ENCODE measurements around the gene SPCS2.
"Not testable (repeated sequence)": the region's sequence is repeated elsewhere in the genome, so short reads cannot be mapped to it uniquely, and the experiment has no call there.

SPCS2 gene

GRCh38 chr11:74992852-74993251, 43.8 kb downstream of the SPCS2 start:
- in situ Hi-C loops (cut with MboI; ENCODE audit: low sequenced_read_pairs) = no loop called here

DNA sequence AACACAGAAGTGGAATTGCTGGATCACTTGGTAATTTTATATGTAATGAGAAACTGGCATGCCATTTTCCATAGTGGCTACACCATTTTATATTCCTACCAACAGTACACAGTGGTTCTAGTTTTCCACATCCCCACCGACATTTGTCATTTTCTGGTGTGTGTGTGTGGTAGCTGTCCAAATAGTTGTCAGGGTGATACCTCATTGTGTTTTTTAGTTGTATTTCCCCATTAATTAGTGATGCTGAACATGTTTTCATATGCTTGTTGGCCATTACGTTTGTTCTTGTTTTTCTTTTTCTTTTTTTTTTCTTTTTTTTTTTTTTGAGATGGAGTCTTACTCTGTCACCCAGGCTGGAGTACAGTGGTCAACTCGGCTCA, 51.9 kb downstream of the SPCS2 start:
- in situ Hi-C loops (cut with MboI; ENCODE audit: low sequenced_read_pairs) = no loop called here

- in situ Hi-C loops (cut with MboI; ENCODE audit: low sequenced_read_pairs) = no loop called here
These were observed 52.6 kb downstream of the SPCS2 start for GRCh38 chr11:75001686-75002085.

DNA sequence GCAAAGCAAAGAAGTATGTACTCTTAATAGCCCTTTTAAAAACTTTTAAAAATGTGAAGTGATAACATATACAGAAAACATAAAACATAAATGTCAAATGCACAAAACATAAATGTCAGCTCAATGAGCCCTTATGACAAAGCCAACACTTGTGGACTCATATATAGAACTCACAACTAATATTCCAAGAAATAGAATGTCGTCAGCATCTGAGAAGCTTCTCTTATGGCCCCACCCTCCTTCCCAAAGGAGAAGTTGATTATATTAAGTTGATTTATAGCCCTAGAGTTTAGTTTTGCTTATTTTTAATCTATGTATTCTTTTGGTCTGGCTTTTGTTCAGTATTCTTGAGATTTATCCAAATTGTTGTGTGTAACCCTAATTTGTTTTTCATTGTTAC, 53.5 kb downstream of the SPCS2 start:
- in situ Hi-C loops (cut with MboI; ENCODE audit: low sequenced_read_pairs) = no loop called here

- in situ Hi-C loops (cut with MboI; ENCODE audit: low sequenced_read_pairs) = no loop called here
These were observed 55.1 kb downstream of the SPCS2 start for GRCh38 chr11:75004215-75004614.

DNA sequence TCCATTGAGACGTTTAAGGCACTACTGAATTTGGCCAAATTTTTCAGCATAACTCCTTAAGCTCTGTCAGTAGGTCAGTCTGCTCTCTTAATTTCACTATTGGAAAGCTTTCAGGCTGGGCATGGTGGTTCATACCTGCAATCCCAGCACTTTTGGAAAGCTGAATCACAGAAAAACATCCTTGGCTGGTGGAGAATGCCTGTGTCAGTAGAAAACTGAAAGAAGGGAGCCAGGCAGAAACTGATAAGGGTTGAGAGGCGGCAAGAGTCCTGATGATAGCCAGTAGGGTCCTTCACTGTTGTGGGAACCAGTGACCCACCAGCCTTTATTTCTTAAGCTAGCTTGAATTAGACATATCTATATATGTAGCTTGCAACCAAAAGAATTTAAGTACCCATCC, 62.3 kb downstream of the SPCS2 start:
- in situ Hi-C loops (cut with MboI; ENCODE audit: low sequenced_read_pairs) = no loop called here

DNA sequence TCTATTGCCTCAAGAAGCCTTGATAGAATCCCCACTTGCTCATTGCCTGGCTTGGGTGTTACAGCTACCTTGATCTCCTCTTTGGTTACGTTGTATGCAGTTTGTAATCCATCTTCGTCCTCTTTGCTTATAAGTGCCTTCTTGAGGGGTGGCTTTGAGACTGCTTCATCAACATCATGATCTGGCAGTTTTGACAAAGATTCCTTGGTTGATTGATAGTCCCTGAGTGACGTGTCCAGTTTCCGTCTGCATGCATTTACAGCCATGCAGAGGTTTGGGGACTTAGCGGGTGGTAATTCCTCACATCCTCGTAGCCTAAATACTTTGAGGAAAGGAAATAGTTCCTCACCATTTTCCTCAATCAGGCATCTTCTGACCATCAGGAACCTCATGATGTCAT, 62.8 kb downstream of the SPCS2 start:
- in situ Hi-C loops (cut with MboI; ENCODE audit: low sequenced_read_pairs) = no loop called here

DNA sequence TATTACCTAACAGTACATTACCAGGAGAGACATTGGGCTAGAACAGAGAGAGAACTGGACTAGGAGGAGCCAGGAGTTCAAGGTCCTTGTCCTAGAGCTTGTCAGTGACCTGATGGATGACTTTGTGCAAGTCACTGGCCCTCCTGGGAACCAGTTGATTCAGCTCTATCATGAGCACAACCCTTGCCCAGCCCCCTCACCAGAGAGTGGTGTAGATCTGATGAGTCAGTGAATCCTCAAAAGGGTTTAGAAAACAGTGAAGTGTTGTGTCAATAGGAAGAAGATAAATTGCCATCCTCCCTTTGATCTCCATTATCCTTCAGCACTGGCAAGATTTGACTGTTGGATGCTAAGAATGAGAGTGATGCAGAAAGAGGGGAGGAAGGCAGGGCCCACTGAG, 64.0 kb downstream of the SPCS2 start:
- in situ Hi-C loops (cut with MboI; ENCODE audit: low sequenced_read_pairs) = no loop called here

- in situ Hi-C loops (cut with MboI; ENCODE audit: low sequenced_read_pairs) = no loop called here
These were observed 65.1 kb downstream of the SPCS2 start for GRCh38 chr11:75014129-75014528.

GRCh38 chr11:75019200-75019599, 70.1 kb downstream of the SPCS2 start:
- in situ Hi-C loops (cut with MboI; ENCODE audit: low sequenced_read_pairs) = not testable (repeated sequence)

DNA sequence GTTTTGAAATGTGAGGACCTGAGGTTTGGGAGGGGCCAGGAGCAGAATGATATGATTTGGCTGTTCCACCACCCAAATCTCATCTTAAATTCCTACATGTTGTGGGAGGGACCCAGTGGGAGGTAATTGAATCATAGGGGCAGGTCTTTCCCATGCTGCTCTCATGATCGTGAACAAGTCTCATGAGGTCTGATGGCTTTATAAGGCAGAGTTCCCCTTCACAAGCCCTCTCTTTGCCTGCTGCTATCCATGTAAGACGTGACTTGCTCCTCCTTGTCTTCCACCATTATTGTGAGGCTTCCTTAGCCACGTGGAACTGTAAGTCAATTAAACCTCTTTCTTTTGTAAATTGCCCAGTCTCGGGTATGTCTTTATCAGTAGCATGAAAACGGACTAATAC, 71.3 kb downstream of the SPCS2 start:
- in situ Hi-C loops (cut with MboI; ENCODE audit: low sequenced_read_pairs) = not testable (repeated sequence)

- in situ Hi-C loops (cut with MboI; ENCODE audit: low sequenced_read_pairs) = no loop called here
These were observed 73.2 kb downstream of the SPCS2 start for GRCh38 chr11:75022296-75022695.

- in situ Hi-C loops (cut with MboI; ENCODE audit: low sequenced_read_pairs) = no loop called here
These were observed 73.8 kb downstream of the SPCS2 start for GRCh38 chr11:75022759-75023396.

GRCh38 chr11:75023446-75024067, 74.5 kb downstream of the SPCS2 start:
- in situ Hi-C loops (cut with MboI; ENCODE audit: low sequenced_read_pairs) = no loop called here

DNA sequence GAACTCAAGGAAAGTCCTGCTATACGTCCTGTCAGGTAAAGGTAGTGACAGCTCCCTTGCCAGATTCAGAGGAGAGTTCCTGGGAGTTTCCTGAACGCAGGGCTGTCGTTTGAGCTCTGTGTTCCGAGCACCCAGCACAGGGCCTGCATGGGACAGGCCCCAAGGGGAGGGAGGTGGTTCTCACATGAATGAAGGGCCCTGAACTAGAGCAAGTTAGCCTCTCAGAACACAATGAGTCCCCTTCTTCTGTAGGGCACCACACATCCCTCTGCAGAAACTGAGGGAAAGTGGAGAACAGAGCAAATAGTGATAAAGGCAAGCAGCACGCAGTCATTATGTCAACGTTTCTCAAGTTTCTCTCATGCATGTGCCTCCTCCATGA, 75.0 kb downstream of the SPCS2 start:
- in situ Hi-C loops (cut with MboI; ENCODE audit: low sequenced_read_pairs) = no loop called here

DNA sequence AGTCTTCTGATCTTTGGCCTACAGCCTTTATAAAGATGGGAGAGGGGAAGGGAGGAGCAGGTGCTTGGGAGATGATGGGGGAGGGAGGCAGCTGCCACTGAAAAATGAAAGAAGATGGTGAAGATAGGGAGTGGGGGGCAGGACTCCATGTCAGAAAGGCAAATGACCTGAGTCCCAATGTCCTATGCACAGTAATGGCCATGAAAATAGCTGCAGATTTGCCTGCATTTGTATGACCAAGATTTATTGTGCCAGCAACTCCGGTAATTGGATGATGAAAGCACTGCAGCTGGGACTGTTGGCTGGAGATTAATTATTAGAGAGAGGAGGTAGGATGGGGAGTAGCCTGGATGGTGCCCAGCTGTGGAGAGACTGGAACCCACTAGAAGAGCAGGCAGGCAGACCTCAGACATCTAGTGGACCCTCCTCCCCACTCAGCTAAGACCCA, 75.7 kb downstream of the SPCS2 start:
- in situ Hi-C loops (cut with MboI; ENCODE audit: low sequenced_read_pairs) = no loop called here

- in situ Hi-C loops (cut with MboI; ENCODE audit: low sequenced_read_pairs) = no loop called here
These were observed 76.5 kb downstream of the SPCS2 start for GRCh38 chr11:75025561-75025960.

DNA sequence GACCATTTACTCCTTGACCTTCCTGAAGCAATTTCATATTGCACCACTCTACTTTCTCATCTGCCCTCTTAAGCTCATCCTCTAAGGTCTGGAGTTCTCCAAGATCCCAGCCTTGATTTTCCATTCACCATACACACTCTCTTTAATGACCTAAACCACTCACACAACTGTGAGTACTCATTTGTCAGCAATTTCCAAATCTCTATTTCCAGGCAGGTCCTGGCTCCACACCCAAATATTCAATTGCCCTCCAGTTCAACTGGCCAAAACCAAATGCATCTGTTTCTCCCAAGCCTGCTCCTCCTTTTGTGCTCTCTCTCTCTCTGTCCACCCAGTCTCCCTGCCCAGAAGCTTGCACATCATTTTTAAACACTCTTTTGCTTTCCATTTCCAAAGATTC, 79.3 kb downstream of the SPCS2 start:
- in situ Hi-C loops (cut with MboI; ENCODE audit: low sequenced_read_pairs) = no loop called here

Data from hTERT RPE-1 (cell line).